Myocyte (in vitro differentiated cells): ENCODE results near the gene INTS3. TPM values are rescaled to one million over a fixed set of nuclear protein-coding genes. Genes with fewer than 3 reads are reported as not detected.
"Not testable (repeated sequence)": the region's sequence is repeated elsewhere in the genome, so short reads cannot be mapped to it uniquely, and the experiment has no call there.

Source experiments
- DNase-seq: peaks from one replicate; pipeline ENCODE4 v3.0.0-alpha.2; 2012; ENCODE audit warnings: low read depth
- total RNA-seq: library from RNA; depleted of rRNA; stranded (reverse); fragments of >200 nt; gene quantifications from 2 replicates; pipeline ENCODE4 v1.2.3, GENCODE V29; 2014

Gene INTS3
- total RNA-seq, 1 donor from 2014 or later, result 24.0 TPM

DNA sequence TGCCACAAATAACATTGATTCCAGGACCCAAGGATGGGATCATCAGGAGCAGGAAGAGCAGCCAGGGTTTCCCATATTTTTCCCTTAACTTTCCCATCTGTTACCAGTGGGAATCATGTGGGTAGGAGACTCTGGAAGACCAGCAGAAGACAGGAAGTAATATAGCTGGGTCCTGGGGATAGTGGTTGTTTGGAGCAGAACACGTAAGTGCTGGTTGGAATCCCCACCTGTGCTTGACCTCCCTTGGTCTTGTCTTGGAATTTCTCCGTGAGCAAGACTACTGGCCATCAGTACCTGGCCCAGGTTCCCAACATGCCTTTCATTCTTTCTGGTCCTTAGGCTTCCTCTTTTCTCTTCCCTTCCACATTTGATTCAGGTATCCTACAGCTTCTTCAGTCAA lies 26.4 kb downstream of the INTS3 start:
- no peak for DNase-seq

GRCh38 chr1:153760440-153760839 lies 32.6 kb downstream of the INTS3 start:
- no peak for DNase-seq

DNA sequence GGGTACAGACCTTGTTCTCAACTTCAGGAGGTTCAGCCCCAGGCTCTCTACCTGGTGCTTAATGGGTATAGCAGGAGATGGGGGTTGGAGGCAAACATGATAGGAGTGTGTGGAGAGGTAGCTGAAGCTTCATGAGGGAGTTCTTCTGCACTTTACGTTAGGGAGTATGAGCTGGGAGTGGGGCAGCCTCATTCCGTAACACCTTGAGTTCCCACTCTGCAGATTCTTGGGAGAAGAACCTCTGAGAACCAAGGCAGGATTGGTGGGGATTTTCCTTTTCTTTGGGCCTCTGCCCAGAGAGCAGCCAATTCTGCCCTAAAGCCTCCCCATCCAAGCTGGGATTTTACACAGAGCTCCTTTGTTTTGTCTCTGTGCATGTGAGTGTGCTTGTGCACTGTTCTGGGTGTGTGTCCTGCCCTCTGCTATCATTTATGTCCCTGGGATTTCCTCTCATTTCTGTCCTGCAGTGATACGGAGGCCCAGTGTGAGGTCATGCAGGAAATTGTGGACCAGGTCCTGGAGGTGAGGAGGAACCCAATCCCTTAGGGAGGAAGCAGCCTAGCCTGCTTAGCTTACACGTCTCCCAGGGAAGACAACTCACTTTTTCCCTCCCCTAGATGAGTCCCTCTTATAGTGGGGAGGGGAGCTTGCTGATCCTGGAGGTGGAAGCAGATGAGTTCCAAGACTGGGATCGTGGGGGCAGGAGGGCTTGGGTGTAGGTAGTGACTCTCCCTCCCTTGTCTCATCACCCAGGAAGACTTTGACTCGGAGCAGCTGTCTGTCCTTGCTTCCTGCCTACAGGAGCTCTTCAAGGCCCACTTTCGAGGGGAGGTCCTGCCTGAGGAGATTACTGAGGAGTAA lies 35.7 kb downstream of the INTS3 start:
- no peak for DNase-seq

DNA sequence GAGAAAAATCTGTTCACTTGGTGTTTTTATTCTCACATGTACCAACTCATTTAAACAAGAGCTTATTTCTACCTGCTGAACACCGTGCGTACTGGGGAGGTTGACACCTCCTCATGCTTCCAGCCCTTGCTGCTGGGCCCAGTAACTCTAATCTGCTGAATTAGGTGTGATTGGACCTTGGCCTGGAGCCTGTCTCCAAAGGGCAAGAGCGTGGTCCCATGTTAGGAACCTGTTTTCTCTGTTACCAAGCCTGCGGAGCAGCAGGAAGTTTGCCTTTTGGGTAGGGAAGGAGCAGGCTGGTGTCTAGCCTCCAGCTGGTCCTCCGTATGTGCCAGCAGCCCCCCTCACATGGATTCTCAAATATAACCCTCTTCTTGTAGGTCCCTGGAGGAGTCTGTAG lies 36.5 kb downstream of the INTS3 start:
- no peak for DNase-seq

- not testable (repeated sequence) for DNase-seq
Observed at GRCh38 chr1:153766663-153767062, 38.8 kb downstream of the INTS3 start.

DNA sequence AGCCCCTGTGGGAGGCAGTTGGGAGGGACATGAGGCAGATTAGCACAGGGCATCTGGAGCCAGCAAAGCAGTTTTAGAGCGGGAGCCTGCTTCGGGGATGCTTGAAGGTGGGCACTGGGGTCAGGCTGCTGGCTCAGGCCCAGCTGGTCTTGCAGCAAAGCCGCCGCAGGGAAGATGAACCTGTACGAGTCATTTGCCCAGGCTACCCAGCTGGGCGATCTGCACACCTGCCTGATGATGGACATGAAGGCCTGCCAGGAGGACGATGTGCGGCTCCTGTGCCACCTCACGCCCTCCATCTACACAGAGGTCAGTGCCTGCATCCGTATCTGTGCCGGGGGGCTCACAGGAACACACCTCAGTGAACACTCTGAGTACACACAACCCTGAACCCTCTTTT lies 39.7 kb downstream of the INTS3 start:
- no peak for DNase-seq

- no peak for DNase-seq
Observed at GRCh38 chr1:153768316-153769181, 40.7 kb downstream of the INTS3 start.

DNA sequence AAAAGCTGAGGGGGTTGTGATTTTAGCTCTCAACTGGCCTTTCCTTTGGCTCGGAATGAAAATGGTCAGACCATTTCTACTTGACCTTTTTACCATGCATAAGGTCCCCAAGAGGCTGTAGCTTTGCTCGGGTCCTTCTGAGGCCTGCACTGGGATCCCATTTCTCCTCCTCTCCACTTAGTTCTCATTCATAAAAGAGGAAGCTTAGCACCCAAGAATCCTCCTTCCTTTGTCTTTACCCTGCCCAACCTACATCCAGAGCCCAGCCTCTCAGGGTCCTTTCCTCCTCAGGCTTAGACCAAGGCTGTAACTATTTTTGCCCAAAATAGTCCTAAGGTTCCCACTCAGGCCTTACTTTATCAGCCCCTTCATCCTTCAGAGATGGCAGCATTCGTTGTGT lies 41.4 kb downstream of the INTS3 start:
- DNase-seq, result no peak

- no peak for DNase-seq
Observed at GRCh38 chr1:153770797-153771196, 42.9 kb downstream of the INTS3 start.

DNA sequence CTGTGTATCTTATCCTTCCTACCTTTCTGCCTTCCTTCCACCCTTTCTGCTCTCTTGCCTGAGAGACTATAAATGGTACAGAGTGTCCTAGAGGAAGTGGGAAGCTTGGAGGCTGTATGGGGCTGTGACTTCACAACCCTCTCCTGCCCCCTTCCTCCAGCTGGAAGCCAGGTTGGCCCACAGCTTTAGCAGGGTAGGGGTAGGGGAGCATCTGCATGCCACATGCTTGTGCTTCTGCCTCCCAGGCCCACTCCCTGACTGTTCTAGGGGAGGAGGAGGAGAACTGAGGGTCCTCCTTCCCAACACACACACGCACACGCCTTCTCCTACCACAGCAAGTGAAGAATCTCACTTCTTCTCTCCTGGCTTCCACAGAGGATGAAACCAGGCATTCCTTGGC lies 43.4 kb downstream of the INTS3 start:
- no peak for DNase-seq

DNA sequence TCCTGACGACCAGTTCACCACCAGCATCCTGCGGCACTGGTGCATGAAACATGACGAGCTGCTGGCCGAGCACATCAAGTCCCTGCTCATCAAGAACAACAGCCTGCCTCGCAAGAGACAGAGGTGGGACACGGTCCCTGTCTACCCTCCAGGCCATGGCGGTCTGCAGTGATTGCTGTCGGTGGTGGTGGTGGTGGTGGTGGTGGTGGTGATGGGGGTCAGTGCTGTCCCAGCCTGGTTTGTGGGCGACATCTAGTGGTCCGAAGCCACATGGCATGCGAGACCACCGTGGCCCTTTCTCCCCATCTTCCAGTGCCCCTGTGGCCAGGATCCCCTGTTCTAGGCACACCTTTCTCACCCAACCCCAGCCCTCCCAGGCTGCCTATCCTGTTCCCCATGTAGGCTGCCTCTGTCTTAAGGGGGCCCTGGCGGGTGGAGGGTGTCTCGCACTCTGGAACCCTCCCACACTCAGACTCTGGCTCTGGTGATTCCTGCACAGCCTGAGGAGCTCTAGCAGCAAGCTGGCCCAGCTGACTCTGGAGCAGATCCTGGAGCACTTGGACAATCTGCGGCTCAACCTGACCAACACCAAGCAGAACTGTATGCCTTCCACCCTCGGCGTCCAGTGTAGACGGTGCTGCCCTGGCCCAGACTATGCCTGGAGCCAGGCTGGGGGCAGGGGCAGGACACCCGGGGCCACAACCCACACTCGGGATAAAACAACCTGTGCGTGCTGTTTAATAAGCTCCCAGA lies 44.2 kb downstream of the INTS3 start:
- DNase-seq, result no peak

- DNase-seq, result peak; percentile 75
Observed at GRCh38 chr1:153773096-153773921, 45.5 kb downstream of the INTS3 start.

- DNase-seq, result no peak
Observed at GRCh38 chr1:153774026-153774595, 46.3 kb downstream of the INTS3 start.

DNA sequence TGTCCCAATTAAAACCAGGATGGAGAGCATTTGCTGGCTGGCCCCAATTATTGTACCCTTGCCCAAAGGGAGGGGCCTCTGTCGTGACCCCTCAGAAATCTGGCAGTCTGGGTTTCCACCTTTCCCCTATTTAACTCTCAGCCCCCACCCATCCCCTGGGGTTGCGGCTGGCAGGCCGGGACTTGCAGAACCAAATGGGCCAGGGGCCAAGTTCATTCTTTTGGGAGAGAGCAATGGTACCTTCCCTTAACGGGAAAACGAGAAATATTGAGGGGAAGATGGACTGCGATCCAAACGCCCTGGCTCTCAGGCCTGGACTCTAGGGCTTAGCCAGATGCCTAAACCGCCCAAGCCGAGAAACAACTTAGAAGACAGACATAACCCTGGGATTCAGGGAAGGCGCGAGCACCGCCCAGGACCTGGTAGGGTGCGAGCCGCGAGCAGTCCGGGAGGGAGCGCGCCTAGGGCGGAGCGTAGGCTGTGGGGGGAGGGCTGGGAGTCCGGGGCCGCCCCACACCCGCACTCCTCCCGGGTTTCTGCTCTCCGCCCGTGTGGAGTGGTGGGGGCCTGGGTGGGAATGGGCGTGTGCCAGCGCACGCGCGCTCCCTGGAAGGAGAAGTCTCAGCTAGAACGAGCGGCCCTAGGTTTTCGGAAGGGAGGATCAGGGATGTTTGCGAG lies 47.1 kb downstream of the INTS3 start, which contains the start of gene SLC27A3:
Gene SLC27A3 (plus strand): TSS at position 628 of the 678 bp plus-strand sequence. CDS start 91 bp downstream, outside the sequence.
- DNase-seq, result no peak

DNA sequence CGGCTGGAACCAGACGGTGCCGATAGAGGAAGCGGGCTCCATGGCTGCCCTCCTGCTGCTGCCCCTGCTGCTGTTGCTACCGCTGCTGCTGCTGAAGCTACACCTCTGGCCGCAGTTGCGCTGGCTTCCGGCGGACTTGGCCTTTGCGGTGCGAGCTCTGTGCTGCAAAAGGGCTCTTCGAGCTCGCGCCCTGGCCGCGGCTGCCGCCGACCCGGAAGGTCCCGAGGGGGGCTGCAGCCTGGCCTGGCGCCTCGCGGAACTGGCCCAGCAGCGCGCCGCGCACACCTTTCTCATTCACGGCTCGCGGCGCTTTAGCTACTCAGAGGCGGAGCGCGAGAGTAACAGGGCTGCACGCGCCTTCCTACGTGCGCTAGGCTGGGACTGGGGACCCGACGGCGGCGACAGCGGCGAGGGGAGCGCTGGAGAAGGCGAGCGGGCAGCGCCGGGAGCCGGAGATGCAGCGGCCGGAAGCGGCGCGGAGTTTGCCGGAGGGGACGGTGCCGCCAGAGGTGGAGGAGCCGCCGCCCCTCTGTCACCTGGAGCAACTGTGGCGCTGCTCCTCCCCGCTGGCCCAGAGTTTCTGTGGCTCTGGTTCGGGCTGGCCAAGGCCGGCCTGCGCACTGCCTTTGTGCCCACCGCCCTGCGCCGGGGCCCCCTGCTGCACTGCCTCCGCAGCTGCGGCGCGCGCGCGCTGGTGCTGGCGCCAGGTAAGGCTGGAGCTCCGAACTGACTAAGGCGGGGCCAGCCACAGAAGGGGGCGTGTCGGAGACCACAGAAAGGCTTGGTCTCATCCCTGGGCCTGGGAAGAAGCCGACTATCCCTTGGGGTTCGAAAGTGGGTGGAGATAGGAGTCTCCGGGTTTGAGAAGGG lies 47.8 kb downstream of the INTS3 start:
- DNase-seq, result peak; percentile 10

DNA sequence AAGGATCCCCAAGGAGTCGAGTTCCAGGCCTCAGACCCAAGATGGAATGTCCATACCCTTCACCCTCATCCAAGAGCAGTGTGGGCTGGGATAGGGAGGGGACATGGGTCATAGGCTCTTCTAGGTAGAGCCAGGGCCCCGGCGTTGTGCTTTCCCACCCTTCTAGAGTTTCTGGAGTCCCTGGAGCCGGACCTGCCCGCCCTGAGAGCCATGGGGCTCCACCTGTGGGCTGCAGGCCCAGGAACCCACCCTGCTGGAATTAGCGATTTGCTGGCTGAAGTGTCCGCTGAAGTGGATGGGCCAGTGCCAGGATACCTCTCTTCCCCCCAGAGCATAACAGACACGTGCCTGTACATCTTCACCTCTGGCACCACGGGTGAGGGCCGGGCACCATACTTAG lies 48.5 kb downstream of the INTS3 start:
- no peak for DNase-seq

DNA sequence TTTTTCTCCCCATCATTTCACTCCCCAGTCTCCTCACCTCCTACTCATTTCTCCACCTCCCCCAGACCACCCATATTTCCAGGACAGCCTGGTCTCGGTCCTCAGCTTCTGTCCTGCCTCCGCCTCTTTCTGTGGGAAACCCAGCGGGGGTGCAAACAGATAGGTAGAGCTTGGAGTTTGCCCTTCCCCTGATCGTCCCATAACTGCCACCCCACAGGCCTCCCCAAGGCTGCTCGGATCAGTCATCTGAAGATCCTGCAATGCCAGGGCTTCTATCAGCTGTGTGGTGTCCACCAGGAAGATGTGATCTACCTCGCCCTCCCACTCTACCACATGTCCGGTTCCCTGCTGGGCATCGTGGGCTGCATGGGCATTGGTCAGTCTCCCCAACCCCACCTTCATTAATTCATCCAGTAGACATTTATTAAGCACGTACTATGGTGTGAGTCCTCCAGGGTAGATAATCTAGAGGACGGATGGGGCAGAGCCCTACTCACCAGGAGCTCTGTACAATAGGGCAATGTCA lies 49.1 kb downstream of the INTS3 start:
- DNase-seq, result no peak

GRCh38 chr1:153777648-153778047 lies 49.8 kb downstream of the INTS3 start:
- no peak for DNase-seq
